ENCODE data around the gene EAF2.

- no peak for TF ChIP-seq CTCF (IDR thresholded peaks at IDR 0.05)
- no peak for TF ChIP-seq EP300 (IDR thresholded peaks at IDR 0.05)
- TF ChIP-seq POLR2A (IDR thresholded peaks at IDR 0.05) = no peak
These were observed 17.2 kb downstream of the EAF2 start for GRCh38 chr3:121852256-121852655.
